ENCODE results near the gene RBM28.
A peak's percentile ranks its signal among the peaks of the same experiment; 100 is the strongest.
"Not testable (repeated sequence)": the region's sequence is repeated elsewhere in the genome, so short reads cannot be mapped to it uniquely, and the experiment has no call there.

Gene RBM28

DNA sequence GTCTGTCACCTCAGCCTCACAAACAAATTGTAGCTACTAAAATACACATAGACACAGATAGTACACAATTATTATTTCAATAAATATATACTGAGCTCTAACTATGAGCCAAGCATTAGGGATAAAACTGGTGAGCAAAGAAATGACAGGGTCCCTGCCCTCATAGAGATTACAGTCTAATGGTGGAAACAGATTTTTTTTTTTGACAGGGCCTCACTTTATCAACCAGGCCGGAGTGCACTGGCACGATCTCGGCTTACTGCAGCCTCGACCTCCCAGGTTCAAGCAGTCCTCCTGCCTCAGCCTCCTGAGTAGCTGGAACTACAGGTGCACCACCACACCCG is 695 bp upstream of the RBM28 start:
- no peak for DNase-seq

- no peak for DNase-seq
Observed at GRCh38 chr7:128341733-128342132, 2.0 kb downstream of the RBM28 start.

- DNase-seq: no peak
Observed at GRCh38 chr7:128335730-128336129, 8.0 kb downstream of the RBM28 start.

GRCh38 chr7:128324368-128324680 is 19.4 kb downstream of the RBM28 start:
- no peak for DNase-seq

DNA sequence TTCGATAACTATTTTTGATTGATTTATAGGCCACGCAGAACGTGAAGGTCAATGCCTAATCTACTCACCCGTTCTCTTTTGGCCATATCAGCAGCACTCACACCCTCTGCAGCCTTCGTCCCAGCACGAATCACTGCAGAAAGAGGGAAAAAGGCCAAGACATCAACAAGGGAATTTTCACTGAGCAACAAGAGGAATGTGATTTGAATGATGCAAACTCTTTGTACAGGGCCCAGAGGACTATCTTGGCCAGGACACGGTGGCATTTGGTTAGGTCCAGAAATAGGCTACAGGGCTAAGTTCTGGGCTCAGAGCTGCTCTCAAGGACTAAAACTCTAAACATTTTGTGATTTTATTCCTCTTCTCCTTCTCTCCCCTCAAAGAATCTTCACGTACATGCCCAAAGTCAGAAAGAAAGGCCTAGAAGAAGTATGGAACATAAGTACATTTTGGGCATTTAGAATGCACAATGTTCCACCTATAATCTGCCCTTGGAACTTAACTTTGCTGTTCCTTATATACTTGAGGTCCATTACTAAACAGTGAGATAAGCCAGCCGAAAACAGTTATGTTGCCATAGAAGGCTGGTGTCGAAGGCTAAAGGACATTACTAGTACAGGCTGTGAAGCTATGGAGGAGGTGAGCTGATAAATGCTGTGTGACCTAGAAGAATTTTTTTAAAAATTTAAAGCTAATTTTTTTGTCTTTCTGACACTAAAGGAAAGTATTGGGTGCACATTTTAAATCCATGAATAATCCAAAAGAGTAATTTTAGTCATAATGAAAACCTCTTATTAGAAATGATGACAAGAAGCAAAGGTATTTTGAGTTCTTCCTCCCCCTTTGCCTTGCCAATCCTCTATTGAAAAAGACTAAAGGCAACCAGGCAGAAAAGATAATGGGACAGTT is 20.0 kb downstream of the RBM28 start:
- no peak for DNase-seq

- DNase-seq: no peak
Observed at GRCh38 chr7:128323040-128323439, 20.7 kb downstream of the RBM28 start.

GRCh38 chr7:128322040-128322643 is 21.6 kb downstream of the RBM28 start:
- no peak for DNase-seq

DNA sequence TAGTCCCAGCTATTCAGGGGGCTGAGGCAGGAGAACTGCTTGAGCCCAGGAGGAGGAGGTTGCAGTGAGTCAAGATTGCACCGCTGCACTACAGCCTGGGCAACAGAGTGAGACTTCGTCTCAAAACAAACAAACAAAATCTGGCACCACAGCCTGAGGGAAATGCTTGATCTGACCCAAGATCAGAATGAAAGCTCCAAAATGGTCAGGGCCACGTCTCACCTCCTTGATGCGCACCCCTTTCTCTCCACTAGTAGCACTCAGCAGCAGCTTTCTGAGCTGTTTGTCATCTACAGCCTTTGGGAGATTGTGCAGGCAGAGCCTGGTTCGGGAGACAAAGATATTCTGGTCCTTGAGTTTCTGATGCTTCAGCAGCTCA is 22.7 kb downstream of the RBM28 start:
- DNase-seq: no peak

DNA sequence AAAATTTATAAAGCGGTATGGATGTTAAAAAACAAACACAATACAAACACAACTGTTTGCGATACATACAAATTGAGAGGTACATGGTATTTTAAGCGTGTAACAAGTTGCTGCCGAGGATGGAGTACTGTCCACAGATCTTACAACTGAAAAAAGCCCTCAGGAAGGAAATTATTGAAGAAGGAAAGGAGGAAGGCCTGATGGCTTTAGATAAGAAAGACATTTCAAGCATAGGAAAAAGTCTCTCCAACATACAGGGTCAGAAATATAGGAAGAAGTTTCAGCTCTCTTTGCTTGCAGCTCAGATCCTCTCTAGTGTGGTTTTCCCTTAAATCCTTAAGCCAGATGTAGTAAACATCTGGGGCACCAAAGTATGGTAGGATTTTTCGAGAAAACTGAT is 25.0 kb downstream of the RBM28 start:
- DNase-seq: no peak

- no peak for DNase-seq
Observed at GRCh38 chr7:128311013-128311412, 32.7 kb downstream of the RBM28 start.

DNA sequence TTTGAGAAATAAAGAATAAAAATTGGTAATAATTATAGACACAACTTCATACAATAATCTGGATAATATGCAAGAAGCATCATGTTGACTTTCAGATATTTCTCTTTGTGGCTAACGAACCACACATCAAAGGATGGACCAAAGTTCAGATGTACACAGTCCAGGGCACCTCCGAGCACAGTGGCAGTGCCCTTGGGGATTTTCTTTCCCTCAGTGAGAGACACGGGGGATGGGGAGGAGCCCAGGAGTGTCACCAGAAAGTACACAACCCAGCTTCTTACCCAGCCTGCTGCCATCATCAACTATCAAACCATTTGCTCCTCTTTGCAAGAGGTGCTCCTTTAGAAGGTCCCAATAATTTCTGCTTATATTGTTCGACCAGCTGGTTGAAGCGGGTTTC is 33.2 kb downstream of the RBM28 start:
- DNase-seq: no peak

DNA sequence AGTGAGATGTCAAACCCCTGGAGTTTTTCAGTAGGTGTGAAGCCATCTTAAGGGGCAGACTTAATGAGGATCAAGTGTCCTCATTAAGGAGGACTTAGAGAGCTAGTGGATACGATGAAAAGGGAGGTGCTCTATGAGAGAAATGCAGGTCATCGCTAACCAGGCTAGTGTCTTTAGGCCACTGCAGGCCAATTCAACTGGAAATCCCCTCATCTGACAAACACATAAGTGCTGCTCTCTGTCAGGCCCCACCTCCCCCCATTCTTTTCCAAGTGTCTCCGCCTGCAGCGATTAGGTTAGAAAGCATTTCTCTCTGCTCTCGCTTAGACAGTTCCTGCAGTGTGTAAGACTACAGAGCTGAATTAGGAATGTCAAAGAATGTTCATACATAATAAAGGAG is 33.7 kb downstream of the RBM28 start:
- no peak for DNase-seq

GRCh38 chr7:128309124-128309523 is 34.6 kb downstream of the RBM28 start:
- DNase-seq: no peak

GRCh38 chr7:128307061-128307460 is 36.6 kb downstream of the RBM28 start:
- no peak for DNase-seq

DNA sequence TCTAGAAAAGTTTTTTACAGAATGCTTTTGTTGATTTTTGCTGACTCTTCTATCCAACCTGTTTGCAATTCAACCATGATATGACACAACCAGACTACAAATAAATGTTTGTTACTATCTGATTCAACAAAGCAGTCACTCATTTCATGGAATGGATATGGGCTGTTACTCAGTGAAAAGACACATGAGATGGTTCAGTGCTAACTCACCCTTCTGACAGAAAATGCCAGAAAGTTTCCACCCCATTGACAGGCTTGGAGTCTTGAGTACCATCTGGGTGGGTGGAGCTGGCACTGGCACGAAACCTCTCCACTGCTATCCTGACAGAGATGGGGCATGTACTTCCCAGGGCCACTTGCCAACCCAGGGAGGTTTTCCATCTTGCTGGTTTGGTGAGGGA is 39.5 kb downstream of the RBM28 start:
- no peak for DNase-seq

- DNase-seq: no peak
Observed at GRCh38 chr7:128303643-128304042, 40.1 kb downstream of the RBM28 start.

GRCh38 chr7:128303133-128303532 is 40.6 kb downstream of the RBM28 start:
- no peak for DNase-seq

DNA sequence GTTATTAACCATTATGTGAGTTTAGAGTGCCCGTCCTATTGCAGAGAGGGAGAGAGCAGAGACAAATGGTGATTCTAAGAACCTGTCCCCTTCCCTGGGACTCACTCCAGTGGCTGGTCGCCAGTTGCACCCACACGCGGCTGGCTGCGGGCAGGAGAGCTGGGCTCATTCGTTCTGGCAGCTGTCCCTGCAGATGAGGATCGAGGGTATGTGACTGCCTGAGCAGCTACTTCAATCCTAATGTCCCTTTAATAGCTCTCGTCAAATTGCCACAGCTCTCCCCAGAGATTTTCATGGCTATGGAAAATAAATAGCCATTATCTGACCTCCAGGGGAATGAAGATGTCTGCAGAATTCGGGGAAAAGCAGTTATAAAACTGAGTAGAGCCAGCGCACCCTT is 41.6 kb downstream of the RBM28 start:
- DNase-seq: no peak

- no peak for DNase-seq
Observed at GRCh38 chr7:128299109-128299607, 44.5 kb downstream of the RBM28 start.

DNA sequence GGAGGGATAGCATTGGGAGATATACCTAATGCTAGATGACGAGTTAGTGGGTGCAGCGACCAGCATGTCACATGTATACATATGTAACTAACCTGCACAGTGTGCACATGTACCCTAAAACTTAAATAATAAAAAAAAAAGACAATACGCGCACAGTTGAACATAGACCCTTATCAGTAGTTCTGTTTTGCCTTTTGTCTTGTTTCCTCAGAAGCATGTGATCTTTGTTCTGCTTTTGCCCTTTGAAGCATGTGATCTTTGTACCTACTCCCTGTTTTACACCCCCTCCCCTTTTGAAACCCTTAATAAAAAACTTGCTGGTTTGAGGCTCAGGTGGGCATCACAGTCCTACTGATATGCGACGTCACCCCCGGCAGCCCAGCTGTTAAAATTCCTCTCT is 45.7 kb downstream of the RBM28 start:
- not testable (repeated sequence) for DNase-seq

DNA sequence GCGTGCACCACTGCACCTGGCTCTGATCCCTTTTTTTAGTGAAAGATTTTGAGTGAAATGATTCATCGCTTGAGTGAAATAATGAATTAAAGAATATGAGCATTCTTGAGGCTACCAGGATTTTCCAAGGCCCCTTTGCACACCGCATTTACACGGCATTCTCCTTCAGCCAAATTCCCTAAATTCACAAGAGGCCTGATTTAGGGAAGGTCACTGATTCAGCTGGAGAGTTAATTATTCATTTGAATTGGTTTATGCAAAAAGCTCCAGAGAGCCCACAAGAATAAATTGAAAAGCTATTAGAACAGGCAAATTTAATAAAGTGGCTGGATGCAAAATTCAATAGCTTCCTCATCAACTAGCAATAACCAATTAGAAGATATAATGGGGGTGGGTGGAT is 56.2 kb downstream of the RBM28 start:
- DNase-seq: no peak

DNA sequence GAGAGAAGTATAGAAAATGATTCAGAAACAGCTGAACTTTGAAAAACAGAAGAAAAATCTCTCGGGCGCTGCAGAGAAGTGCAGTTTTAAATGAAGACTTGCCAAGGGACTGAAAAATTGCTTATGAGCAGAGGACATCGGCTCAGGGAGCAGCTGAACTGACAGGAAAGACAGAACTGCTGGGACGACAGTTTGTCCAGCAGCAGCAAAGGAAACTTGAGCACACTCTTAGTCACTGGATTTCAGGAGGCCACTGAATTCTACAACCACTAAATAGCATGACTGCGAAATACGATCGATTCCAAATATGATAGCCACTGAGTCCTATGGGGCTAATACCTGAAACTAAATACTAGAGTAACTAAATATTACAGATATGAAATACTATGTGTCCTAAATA is 59.6 kb downstream of the RBM28 start:
- no peak for DNase-seq

DNA sequence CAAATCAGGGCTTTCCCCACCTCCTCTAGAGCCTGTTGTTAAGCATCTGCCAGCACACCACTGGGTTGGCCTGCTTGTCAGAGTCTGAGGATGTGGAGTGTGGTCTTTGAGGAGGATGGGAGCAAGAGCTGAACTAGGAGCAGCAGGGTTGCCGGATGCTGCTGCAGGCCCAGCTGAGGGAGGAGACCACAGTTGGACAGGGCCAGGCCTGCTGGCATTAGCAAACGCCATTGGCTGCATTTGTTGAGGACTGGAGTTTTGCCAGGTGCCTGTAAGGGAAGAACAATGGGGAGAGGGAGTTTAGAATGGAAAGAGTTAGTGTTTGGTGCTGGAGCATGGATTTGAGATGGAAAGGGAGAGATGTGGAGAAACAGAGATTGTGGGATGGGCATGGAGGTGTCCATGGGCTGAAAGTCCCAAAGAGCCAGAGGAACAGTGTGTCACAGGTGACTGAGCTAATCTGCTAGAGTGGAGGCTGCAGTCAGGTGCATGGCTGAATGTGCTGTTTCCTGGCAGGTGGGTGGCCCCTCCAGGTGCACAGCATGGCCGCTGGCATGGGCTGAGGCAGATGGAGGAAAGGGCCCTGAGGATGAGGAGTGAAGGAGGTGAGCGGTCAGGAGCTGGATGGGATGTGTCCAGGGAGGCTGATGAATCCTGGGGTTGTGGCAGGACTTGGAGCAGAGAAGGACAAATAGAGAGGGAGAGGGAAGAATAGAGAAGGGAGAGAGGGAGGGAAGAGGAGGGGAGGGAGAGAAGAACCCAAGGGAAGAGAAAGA is 61.9 kb downstream of the RBM28 start:
- peak; percentile 21 for DNase-seq

GRCh38 chr7:128280451-128280850 is 63.3 kb downstream of the RBM28 start:
- not testable (repeated sequence) for DNase-seq
